GM12873 (cell line): ENCODE data around the gene EEF1A2.

Source experiments
- CTCF ChIP-seq: IDR thresholded peaks from 2 replicates; pipeline ENCODE4 v1.5.1; 2012; ENCODE audit warnings: low read depth, mild to moderate bottlenecking, moderate library complexity, low read length, control low read depth; ENCODE audit not compliant: insufficient read depth; ENCODE audit errors: missing control alignments

The EEF1A2 gene

GRCh38 chr20:63477061-63477616, 21.7 kb downstream of the EEF1A2 start:
- TF ChIP-seq CTCF, result no peak

GRCh38 chr20:63475209-63475608, 23.7 kb downstream of the EEF1A2 start:
- TF ChIP-seq CTCF, result no peak

- no peak for TF ChIP-seq CTCF
These were observed 25.1 kb downstream of the EEF1A2 start for GRCh38 chr20:63473555-63474449.

- no peak for TF ChIP-seq CTCF
These were observed 26.0 kb downstream of the EEF1A2 start for GRCh38 chr20:63472862-63473390.

- TF ChIP-seq CTCF, result no peak
These were observed 26.7 kb downstream of the EEF1A2 start, which contains the start of gene KCNQ2 for GRCh38 chr20:63471981-63472831. TSS of gene KCNQ2 (minus strand) at chr20:63472655. CDS start at chr20:63472463, 192 bp downstream.

- no peak for TF ChIP-seq CTCF
These were observed 27.2 kb downstream of the EEF1A2 start for GRCh38 chr20:63471717-63471980.
